HCT116 (cell line): ENCODE measurements around the gene DNAJC25. TPM values are rescaled to one million over a fixed set of nuclear protein-coding genes. Genes with fewer than 3 reads are reported as not detected.

Experiments used
- ATAC-seq: fragments of 200-7000 bp; cut with Tn5 transposase; 2 replicates; pipeline ENCODE4 v1.9.1; 2020; ENCODE audit warnings: mild to moderate bottlenecking, moderate library complexity
- BruUV-seq: library from RNA; stranded (reverse); fragments of 400-500 nt; replicated peaks from 2 replicates; lab custom pipeline; 2021; lab: Mats Ljungman, UMichigan
- CTCF ChIA-PET: fragments of 300-600 bp; sonication (Branson Sonifier 250); formaldehyde crosslinking; loops from one replicate; lab custom pipeline; 2021; ENCODE audit warnings: antibody characterized with exemption; lab: Charles Lee
- POLR2A ChIA-PET: fragments of 300-600, 350-600 bp; sonication (Branson Sonifier 250); formaldehyde crosslinking; loops from one replicate; lab custom pipeline; 2021; ENCODE audit warnings: antibody characterized with exemption; lab: Charles Lee
- RAD21 ChIA-PET, 2 experiments: fragments of 300-600 bp; sonication (Branson Sonifier 250); formaldehyde crosslinking; loops; one replicate each; lab custom pipeline; 2023; ENCODE audit warnings: low total read pairs in 2 of 2; ENCODE audit not compliant: uncharacterized antibody in 2 of 2, unreplicated experiment in 2 of 2, low non-redundant PET in 1 of 2; lab: Charles Lee
- DNase-seq: peaks from one replicate; pipeline ENCODE4 v3.0.0-alpha.2; 2010; ENCODE audit warnings: low read depth, low spot score
- H2AFZ ChIP-seq: fragments of 200-600 bp; shearing (Covaris generic), sonication (generic); 2 replicates; pipeline ENCODE4 v1.6.1; 2017; ENCODE audit warnings: low read depth, mixed run types, mixed read lengths, antibody characterized with exemption, low read length; ENCODE audit not compliant: poor library complexity, severe bottlenecking
- H3K27ac ChIP-seq: 2 replicates; pipeline ENCODE4 v1.5.1; 2012; ENCODE audit warnings: low read depth, low read length
- H3K27me3 ChIP-seq: fragments of 200-600 bp; sonication (generic); 2 replicates; pipeline ENCODE4 v1.6.1; 2016; ENCODE audit warnings: mixed run types, low read length, mixed read lengths; ENCODE audit not compliant: insufficient read depth
- H3K36me3 ChIP-seq, 2 experiments: fragments of 200-500 bp in 1 of 2; fragments of 200-600 bp in 1 of 2; sonication (Bioruptor generic) in 1 of 2; sonication (generic) in 1 of 2; 2 replicates each; pipeline versions ENCODE4 v1.5.1 to v1.6.1; 2014 to 2016; ENCODE audit warnings: low read length in 2 of 2, inconsistent platforms in 1 of 2, mixed read lengths in 1 of 2, mixed run types in 1 of 2; ENCODE audit not compliant: insufficient read depth in 2 of 2, control insufficient read depth in 1 of 2
- H3K4me1 ChIP-seq, 2 experiments: fragments of 200-600 bp in 1 of 2; sonication (generic) in 1 of 2; 2 replicates each; pipeline versions ENCODE4 v1.5.1 to v1.6.1; 2012 to 2017; ENCODE audit warnings: low read length in 2 of 2, inconsistent platforms in 1 of 2, mild to moderate bottlenecking in 1 of 2, mixed read lengths in 1 of 2, mixed run types in 1 of 2, moderate library complexity in 1 of 2; ENCODE audit not compliant: insufficient read depth in 2 of 2, control insufficient read depth in 1 of 2
- H3K4me2 ChIP-seq: fragments of 200-600 bp; sonication (generic); 2 replicates; pipeline ENCODE4 v1.6.1; 2017; ENCODE audit warnings: mixed run types, low read length, mixed read lengths
- H3K4me3 ChIP-seq, 2 experiments: fragments of 200-600 bp in 1 of 2; sonication (generic) in 1 of 2; replicated peaks in 1 of 2; 2 replicates each; pipeline ENCODE4 v1.5.1; 2011 to 2016; ENCODE audit warnings: low read length in 2 of 2, control low read depth in 1 of 2, low read depth in 1 of 2, mild to moderate bottlenecking in 1 of 2, mixed read lengths in 1 of 2, mixed run types in 1 of 2
- H3K79me2 ChIP-seq: fragments of 200-600 bp; sonication (generic); 2 replicates; pipeline ENCODE4 v1.6.1; 2017; ENCODE audit warnings: mild to moderate bottlenecking, mixed run types, low read length, moderate library complexity, mixed read lengths; ENCODE audit not compliant: insufficient read depth
- H3K9ac ChIP-seq: fragments of 200-600 bp; sonication (generic); 2 replicates; pipeline ENCODE4 v1.6.1; 2016; ENCODE audit warnings: low read length, mixed read lengths
- H3K9me2 ChIP-seq: fragments of 200-600 bp; sonication (generic), shearing (Covaris generic); 2 replicates; pipeline ENCODE4 v1.6.1; 2017; ENCODE audit warnings: mixed run types, mild to moderate bottlenecking, moderate library complexity; ENCODE audit not compliant: insufficient read depth
- H3K9me3 ChIP-seq, 2 experiments: fragments of 200-500 bp in 1 of 2; fragments of 200-600 bp in 1 of 2; sonication (Bioruptor generic) in 1 of 2; sonication (generic) in 1 of 2; 2 replicates each; pipeline ENCODE4 v1.6.1; 2014 to 2017; ENCODE audit warnings: low read length in 2 of 2, mixed read lengths in 2 of 2, inconsistent platforms in 1 of 2, low read depth in 1 of 2, mild to moderate bottlenecking in 1 of 2, mixed run types in 1 of 2, moderate library complexity in 1 of 2; ENCODE audit not compliant: control insufficient read depth in 1 of 2, insufficient read depth in 1 of 2
- H4K20me1 ChIP-seq: fragments of 200-600 bp; sonication (generic), shearing (Covaris generic); 2 replicates; pipeline ENCODE4 v1.6.1; 2017; ENCODE audit warnings: mixed run types, mild to moderate bottlenecking, moderate library complexity; ENCODE audit not compliant: insufficient read depth
- CEBPB ChIP-seq: IDR thresholded peaks from 2 replicates; pipeline ENCODE4 v1.6.1; 2012; ENCODE audit warnings: low read depth
- ELF1 ChIP-seq: IDR thresholded peaks from 2 replicates; pipeline ENCODE4 v1.6.1; 2012; ENCODE audit warnings: low read depth, borderline replicate concordance
- EZH2 ChIP-seq: fragments of 200-600 bp; sonication (generic); IDR thresholded peaks from 2 replicates; pipeline ENCODE4 v1.6.1; 2017; ENCODE audit warnings: antibody characterized with exemption, mixed run types
- EZH2phosphoT487 ChIP-seq: fragments of 200-600 bp; IDR thresholded peaks from 2 replicates; pipeline ENCODE4 v1.6.1; 2018; ENCODE audit warnings: antibody characterized with exemption, borderline replicate concordance
- FOSL1 ChIP-seq: IDR thresholded peaks from 2 replicates; pipeline ENCODE4 v1.6.1; 2012; ENCODE audit warnings: low read depth
- POLR2A ChIP-seq: IDR thresholded peaks from 2 replicates; pipeline ENCODE4 v1.7.0; 2011; ENCODE audit warnings: borderline replicate concordance; ENCODE audit not compliant: insufficient read depth, insufficient read length; ENCODE audit errors: extremely low read depth
- RAD21 ChIP-seq: IDR thresholded peaks from 2 replicates; pipeline ENCODE4 v1.6.1; 2012; ENCODE audit warnings: low read depth, mild to moderate bottlenecking
- SRF ChIP-seq: IDR thresholded peaks from 2 replicates; pipeline ENCODE4 v1.6.1; 2012; ENCODE audit warnings: low read depth
- YY1 ChIP-seq: IDR thresholded peaks from 2 replicates; pipeline ENCODE4 v1.6.1; 2011; ENCODE audit warnings: low read length, low read depth, moderate library complexity, mild to moderate bottlenecking; ENCODE audit not compliant: insufficient replicate concordance; ENCODE audit errors: extremely low read depth
- ZFX ChIP-seq: fragments of 450-650 bp; IDR thresholded peaks from 2 replicates; pipeline ENCODE4 v1.6.1; 2017
- intact Hi-C: fragments of 100-400 bp; cut with micrococcal nuclease; formaldehyde crosslinking; loops from 2 replicates; pipeline ENCODE4 v1.10.0; 2022
- total RNA-seq: library from RNA; stranded (reverse); gene quantifications from one replicate; pipeline ENCODE4 v1.2.1, GENCODE V29; 2021; ENCODE audit not compliant: unreplicated experiment
- TF ChIP-seq, protein P1 (sequence below): IDR thresholded peaks from 2 replicates; pipeline ENCODE4 v1.6.1; 2011; ENCODE audit warnings: mild to moderate bottlenecking, low read length, moderate library complexity; ENCODE audit not compliant: insufficient replicate concordance; ENCODE audit errors: extremely low read depth
- TF ChIP-seq, protein P2 (sequence below), 3 experiments: fragments of 200-600 bp in 1 of 3; sonication (generic) in 1 of 3; IDR thresholded peaks in 2 of 3; conservative IDR thresholded peaks in 1 of 3; 2 replicates each; pipeline ENCODE4 v1.5.1; 2012 to 2017; ENCODE audit warnings: low read depth in 2 of 3, low read length in 2 of 3, antibody characterized with exemption in 1 of 3, borderline replicate concordance in 1 of 3, control low read depth in 1 of 3, mild to moderate bottlenecking in 1 of 3, mixed read lengths in 1 of 3, mixed run types in 1 of 3, moderate library complexity in 1 of 3; ENCODE audit not compliant: insufficient read depth in 1 of 3

The DNAJC25 gene
- total RNA-seq, 1 experiment from 2014 or later = 7.1 TPM

DNA sequence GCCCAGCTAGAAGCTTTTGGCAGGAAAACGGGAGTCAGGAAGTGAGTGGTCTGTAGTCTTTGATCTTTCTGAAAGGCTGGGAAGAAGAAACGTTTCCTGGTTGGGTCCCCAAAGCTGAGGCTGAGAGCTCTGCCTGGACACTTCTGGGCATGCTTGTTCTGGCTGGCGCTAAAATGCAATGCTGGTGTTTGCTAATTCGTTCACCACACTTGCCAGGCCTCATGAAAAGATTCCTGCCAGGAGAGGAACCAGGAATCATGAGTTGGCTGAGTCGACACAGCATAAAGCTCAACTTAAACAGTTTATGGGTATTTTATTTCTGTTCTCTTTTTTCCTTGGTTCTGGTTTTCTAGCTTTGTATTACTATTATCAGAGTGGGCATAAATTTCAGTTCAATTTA is 21.0 kb upstream of the DNAJC25 start:
- POLR2A ChIA-PET = no interaction called here
- BruUV-seq = no TSS peak
- Histone ChIP-seq H4K20me1 (no peaks in the 10 kb centered on the region), H3K27me3 (no peaks in the 10 kb centered on the region), H2AFZ (no peak overlapping the region), H3K4me2 (no peak overlapping the region), H3K9me2 (no peaks in the 10 kb centered on the region), H3K36me3 (no peaks in the 10 kb centered on the region), H3K4me1 (no peaks in the 10 kb centered on the region; a peak in 1 of 4 replicates), H3K4me3 (no peak overlapping the region), H3K9me3 (no peaks in the 10 kb centered on the region), H3K79me2 (no peaks in the 10 kb centered on the region), H3K27ac (no peak overlapping the region), H3K9ac (no peak overlapping the region)
- RAD21 ChIA-PET = no interaction called here
- CTCF ChIA-PET = interaction anchor here (1.4 kb wide), 1 partner anchor 12 kb away, joined by 7 read pairs; no protein-coding TSS in a partner anchor
- ATAC-seq (no peak), DNase-seq (no peak)
- intact Hi-C loops = no loop called here
- TF ChIP-seq ELF1 (no peak), CEBPB (no peak), YY1 (no peak), RAD21 (no peak), EZH2phosphoT487 (no peak), POLR2A (no peak), EZH2 (no peak), SRF (no peak), ZFX (no peak), FOSL1 (no peak)
- TF ChIP-seq, protein P1, sequence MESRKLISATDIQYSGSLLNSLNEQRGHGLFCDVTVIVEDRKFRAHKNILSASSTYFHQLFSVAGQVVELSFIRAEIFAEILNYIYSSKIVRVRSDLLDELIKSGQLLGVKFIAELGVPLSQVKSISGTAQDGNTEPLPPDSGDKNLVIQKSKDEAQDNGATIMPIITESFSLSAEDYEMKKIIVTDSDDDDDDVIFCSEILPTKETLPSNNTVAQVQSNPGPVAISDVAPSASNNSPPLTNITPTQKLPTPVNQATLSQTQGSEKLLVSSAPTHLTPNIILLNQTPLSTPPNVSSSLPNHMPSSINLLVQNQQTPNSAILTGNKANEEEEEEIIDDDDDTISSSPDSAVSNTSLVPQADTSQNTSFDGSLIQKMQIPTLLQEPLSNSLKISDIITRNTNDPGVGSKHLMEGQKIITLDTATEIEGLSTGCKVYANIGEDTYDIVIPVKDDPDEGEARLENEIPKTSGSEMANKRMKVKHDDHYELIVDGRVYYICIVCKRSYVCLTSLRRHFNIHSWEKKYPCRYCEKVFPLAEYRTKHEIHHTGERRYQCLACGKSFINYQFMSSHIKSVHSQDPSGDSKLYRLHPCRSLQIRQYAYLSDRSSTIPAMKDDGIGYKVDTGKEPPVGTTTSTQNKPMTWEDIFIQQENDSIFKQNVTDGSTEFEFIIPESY = no peak
- TF ChIP-seq, protein P2, sequence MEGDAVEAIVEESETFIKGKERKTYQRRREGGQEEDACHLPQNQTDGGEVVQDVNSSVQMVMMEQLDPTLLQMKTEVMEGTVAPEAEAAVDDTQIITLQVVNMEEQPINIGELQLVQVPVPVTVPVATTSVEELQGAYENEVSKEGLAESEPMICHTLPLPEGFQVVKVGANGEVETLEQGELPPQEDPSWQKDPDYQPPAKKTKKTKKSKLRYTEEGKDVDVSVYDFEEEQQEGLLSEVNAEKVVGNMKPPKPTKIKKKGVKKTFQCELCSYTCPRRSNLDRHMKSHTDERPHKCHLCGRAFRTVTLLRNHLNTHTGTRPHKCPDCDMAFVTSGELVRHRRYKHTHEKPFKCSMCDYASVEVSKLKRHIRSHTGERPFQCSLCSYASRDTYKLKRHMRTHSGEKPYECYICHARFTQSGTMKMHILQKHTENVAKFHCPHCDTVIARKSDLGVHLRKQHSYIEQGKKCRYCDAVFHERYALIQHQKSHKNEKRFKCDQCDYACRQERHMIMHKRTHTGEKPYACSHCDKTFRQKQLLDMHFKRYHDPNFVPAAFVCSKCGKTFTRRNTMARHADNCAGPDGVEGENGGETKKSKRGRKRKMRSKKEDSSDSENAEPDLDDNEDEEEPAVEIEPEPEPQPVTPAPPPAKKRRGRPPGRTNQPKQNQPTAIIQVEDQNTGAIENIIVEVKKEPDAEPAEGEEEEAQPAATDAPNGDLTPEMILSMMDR (IDR thresholded peaks at IDR 0.05 in 2 of 3, conservative IDR thresholded peaks at IDR 0.05 in 1 of 3; ENCODE audit: borderline replicate concordance in 1 of 3, insufficient read depth in 1 of 3, low read depth in 2 of 3, low read length in 2 of 3) = no peak
